GM18868 (cell line): ENCODE results near the gene DNAAF9.

Source experiments
- ATAC-seq: cut with Tn5 transposase; IDR thresholded peaks from one replicate; pipeline ENCODE4 v1.9.1; 2021; ENCODE audit warnings: mild to moderate bottlenecking, moderate library complexity; ENCODE audit not compliant: unreplicated experiment

DNAAF9 gene

GRCh38 chr20:3378138-3378537 is 29.3 kb downstream of the DNAAF9 start:
- no peak for ATAC-seq

- ATAC-seq: no peak
These were observed 29.8 kb downstream of the DNAAF9 start for GRCh38 chr20:3377644-3378043.

GRCh38 chr20:3374296-3374695 is 33.2 kb downstream of the DNAAF9 start:
- no peak for ATAC-seq

GRCh38 chr20:3371754-3372153 is 35.7 kb downstream of the DNAAF9 start:
- ATAC-seq: no peak

GRCh38 chr20:3367089-3367488 is 40.4 kb downstream of the DNAAF9 start:
- no peak for ATAC-seq

GRCh38 chr20:3364323-3365013 is 43.0 kb downstream of the DNAAF9 start:
- no peak for ATAC-seq

GRCh38 chr20:3360752-3361151 is 46.7 kb downstream of the DNAAF9 start:
- ATAC-seq: no peak

- ATAC-seq: no peak
These were observed 48.7 kb downstream of the DNAAF9 start for GRCh38 chr20:3358676-3359340.
